ENCODE results near the gene XRN1. TPM values are rescaled to one million over a fixed set of nuclear protein-coding genes. Genes with fewer than 3 reads are reported as not detected.

The XRN1 gene, protein sequence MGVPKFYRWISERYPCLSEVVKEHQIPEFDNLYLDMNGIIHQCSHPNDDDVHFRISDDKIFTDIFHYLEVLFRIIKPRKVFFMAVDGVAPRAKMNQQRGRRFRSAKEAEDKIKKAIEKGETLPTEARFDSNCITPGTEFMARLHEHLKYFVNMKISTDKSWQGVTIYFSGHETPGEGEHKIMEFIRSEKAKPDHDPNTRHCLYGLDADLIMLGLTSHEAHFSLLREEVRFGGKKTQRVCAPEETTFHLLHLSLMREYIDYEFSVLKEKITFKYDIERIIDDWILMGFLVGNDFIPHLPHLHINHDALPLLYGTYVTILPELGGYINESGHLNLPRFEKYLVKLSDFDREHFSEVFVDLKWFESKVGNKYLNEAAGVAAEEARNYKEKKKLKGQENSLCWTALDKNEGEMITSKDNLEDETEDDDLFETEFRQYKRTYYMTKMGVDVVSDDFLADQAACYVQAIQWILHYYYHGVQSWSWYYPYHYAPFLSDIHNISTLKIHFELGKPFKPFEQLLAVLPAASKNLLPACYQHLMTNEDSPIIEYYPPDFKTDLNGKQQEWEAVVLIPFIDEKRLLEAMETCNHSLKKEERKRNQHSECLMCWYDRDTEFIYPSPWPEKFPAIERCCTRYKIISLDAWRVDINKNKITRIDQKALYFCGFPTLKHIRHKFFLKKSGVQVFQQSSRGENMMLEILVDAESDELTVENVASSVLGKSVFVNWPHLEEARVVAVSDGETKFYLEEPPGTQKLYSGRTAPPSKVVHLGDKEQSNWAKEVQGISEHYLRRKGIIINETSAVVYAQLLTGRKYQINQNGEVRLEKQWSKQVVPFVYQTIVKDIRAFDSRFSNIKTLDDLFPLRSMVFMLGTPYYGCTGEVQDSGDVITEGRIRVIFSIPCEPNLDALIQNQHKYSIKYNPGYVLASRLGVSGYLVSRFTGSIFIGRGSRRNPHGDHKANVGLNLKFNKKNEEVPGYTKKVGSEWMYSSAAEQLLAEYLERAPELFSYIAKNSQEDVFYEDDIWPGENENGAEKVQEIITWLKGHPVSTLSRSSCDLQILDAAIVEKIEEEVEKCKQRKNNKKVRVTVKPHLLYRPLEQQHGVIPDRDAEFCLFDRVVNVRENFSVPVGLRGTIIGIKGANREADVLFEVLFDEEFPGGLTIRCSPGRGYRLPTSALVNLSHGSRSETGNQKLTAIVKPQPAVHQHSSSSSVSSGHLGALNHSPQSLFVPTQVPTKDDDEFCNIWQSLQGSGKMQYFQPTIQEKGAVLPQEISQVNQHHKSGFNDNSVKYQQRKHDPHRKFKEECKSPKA (N-terminal part only)
- total RNA-seq (2021; fragmentation: NEBNext Ultra II Directional; extraction: Animal tissue kit (Norgen Biotek cat#: 25700)) (12.3 and 17.2 TPM in 2 replicates), polyA plus RNA-seq (2011; rRNA removed) (1.7 and 1.9 TPM in 2 replicates), polyA minus RNA-seq (2011; rRNA and poly(A)+ RNA removed) (13.8 and 22.0 TPM in 2 replicates)
- polyA plus RNA-seq (2011; cell fraction: cytosol; rRNA removed), result 2.2 TPM
- 4.2 TPM for polyA plus RNA-seq (2011; cell fraction: nucleus; rRNA removed)
- 2.1 to 5.5 TPM (median 3.5 TPM) in 4 replicates for polyA plus RNA-seq (2012, experiment 1 of 2)
- 0.34 TPM for polyA plus RNA-seq (2012, experiment 2 of 2)
- 4.9 TPM for polyA plus RNA-seq (2013, experiment 1 of 2)
- 4.8 TPM for polyA plus RNA-seq (2013, experiment 2 of 2)
- polyA minus RNA-seq (2011; cell fraction: cytosol; rRNA and poly(A)+ RNA removed), result 16.6 TPM
- 53.1 TPM for polyA minus RNA-seq (2011; cell fraction: nucleus; rRNA and poly(A)+ RNA removed)
- long read RNA-seq, experiment 1, partial matches to known transcripts, result 0 of 1 reads
- long read RNA-seq, experiment 1, other reads (novel, unspliced or antisense), result 1 of 1 reads
- long read RNA-seq, experiment 2, partial matches to known transcripts, result 3 of 4 reads
- long read RNA-seq, experiment 2, other reads (novel, unspliced or antisense), result 1 of 4 reads

DNA sequence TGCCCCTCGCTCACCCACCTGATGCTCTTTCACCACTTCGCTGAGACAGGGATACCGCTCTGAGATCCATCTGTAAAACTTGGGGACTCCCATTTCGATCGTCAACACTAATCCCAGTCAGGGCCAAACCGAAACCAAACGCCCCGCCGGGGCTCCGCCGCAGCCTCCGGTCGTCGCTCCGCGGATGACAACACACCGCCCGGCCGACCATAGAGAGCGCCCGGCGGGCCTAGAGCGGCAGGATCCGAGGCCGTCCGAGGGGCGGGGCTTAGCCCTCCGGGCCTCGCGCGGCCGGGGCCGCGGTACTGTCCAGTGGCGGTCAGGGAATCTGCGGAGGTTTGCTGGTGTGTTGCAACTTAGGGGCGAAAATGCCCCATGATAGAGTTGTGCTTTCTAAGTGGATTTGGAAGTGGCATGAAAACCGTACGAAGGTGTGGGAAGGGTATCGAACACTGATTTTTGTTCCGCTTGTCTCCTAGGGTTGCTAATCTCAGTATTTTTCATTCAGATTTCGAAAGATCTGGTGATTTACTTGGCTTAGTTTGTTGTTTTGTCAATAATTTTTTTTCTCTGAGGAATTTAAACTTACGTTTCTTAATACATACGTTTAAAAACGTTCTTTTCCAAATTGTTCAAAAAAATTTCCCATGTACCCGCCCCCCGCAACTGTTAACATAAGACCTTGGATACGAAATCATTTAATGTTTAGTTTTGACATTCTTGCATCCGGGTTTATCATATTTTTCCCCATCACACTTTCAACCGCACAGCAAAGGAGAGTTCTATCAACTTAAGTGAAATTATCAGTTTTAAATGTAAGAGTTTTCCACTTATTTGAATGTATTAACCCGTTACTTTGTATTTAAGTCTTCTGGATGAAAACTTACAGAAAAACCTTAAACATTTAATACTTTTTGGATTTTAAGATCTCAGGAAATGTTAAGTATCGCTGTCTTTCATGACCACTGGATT, at the start of gene XRN1:
TSS of gene XRN1 (minus strand) at position 186 of the 972 bp plus-strand sequence. CDS start at position 93, 93 bp downstream.
- peak within 1 kb of the TSS; percentile 88 for H3K27ac ChIP-seq (ENCODE audit: low read depth, low read length)
- no peak within 1 kb of the TSS for H3K23ac ChIP-seq (ENCODE audit: insufficient read length)
- peak within 1 kb of the TSS; percentile 97 to 100 (median 98) for H3K4me3 ChIP-seq (ENCODE audit: extremely low read depth in 1 of 4, insufficient read depth in 2 of 4, low read depth in 3 of 4, low read length in 4 of 4)
- H2BK120ac ChIP-seq (replicated peaks; ENCODE audit: low read depth, low read length), result no peak within 1 kb of the TSS
- ChIA-PET CTCF (ENCODE audit: partially characterized antibody) (no interaction called here), POLR2A (ENCODE audit: partially characterized antibody) (interaction anchor here (1.1 to 1.8 kb wide), 2 partner anchors 29 to 130 kb away, joined by 3 to 5 read pairs; partner anchors contain the start of gene ATR)
- H3K23me2 ChIP-seq (ENCODE audit: low read depth, low read length), result peaks cover 2% of the 10 kb centered on the region
- peak within 1 kb of the TSS; percentile 8 for H3K56ac ChIP-seq (replicated peaks; ENCODE audit: insufficient read length, low read depth, low read length)
- peaks cover 0 to 45% of the 10 kb centered on the region in 2 experiments; a peak in 2 of 4 replicates for H3K79me2 ChIP-seq (ENCODE audit: control insufficient read depth in 1 of 2, insufficient read depth in 2 of 2, low read length in 2 of 2)
- no peak for FAIRE-seq
- no peaks in the 10 kb centered on the region for H3K4me1 ChIP-seq (replicated peaks in 1 of 4; ENCODE audit: control insufficient read depth in 3 of 4, insufficient read depth in 4 of 4, low read length in 3 of 4)
- no peak within 1 kb of the TSS for H2BK20ac ChIP-seq (ENCODE audit: low read length)
- no peaks in the 10 kb centered on the region for H4K20me1 ChIP-seq (replicated peaks in 1 of 2; ENCODE audit: control insufficient read depth in 1 of 2, insufficient read depth in 2 of 2, low read length in 2 of 2)
- H2AFZ ChIP-seq (ENCODE audit: low read length), result peak within 1 kb of the TSS; percentile 100
- H4K5ac ChIP-seq (ENCODE audit: insufficient read length, low read depth, low read length), result peak within 1 kb of the TSS; percentile 73
- peak within 1 kb of the TSS; percentile 99 for H4K8ac ChIP-seq (ENCODE audit: extremely low read depth, insufficient read depth, low read length)
- no peak within 1 kb of the TSS for H2AK5ac ChIP-seq (ENCODE audit: low read depth, low read length)
- peak within 1 kb of the TSS; percentile 93 for H2BK5ac ChIP-seq (ENCODE audit: low read depth, low read length)
- H3K9me3 ChIP-seq (ENCODE audit: insufficient read depth in 2 of 2, low read depth in 1 of 2, low read length in 1 of 2), result 0 out of 4 replicates have a peak, but pooled peaks cover 0 to 2% of the 10 kb centered on the region in 2 experiments
- peak; percentile 51 to 99 for DNase-seq (ENCODE audit: low read depth in 1 of 2, low spot score in 2 of 2)
- H3K4me2 ChIP-seq (ENCODE audit: insufficient read depth in 1 of 2, low read depth in 2 of 2, low read length in 2 of 2), result peak within 1 kb of the TSS; percentile 65 to 81
- H2BK12ac ChIP-seq (ENCODE audit: low read depth, low read length), result 0 out of 2 replicates have a peak within 1 kb of the TSS, but pooled peaks have one; percentile 50
- H3K27me3 ChIP-seq (replicated peaks in 1 of 4; ENCODE audit: control insufficient read depth in 3 of 4, extremely low read depth in 1 of 4, insufficient read depth in 3 of 4, low read length in 3 of 4), result no peaks in the 10 kb centered on the region
- H3K36me3 ChIP-seq (ENCODE audit: control insufficient read depth in 2 of 4, insufficient read depth in 4 of 4, low read length in 3 of 4), result no peaks in the 10 kb centered on the region
- H3K9ac ChIP-seq (replicated peaks in 1 of 4; ENCODE audit: extremely low read depth in 1 of 4, low read depth in 3 of 4, low read length in 3 of 4), result peak within 1 kb of the TSS; percentile 85 to 99 (median 89)
- no peak within 1 kb of the TSS for H4K91ac ChIP-seq (replicated peaks; ENCODE audit: insufficient read length, low read length)
- peak within 1 kb of the TSS; percentile 89; the same call in 1 of the 2 replicates for H3K18ac ChIP-seq (ENCODE audit: extremely low read depth, low read length)
- H3K79me1 ChIP-seq (ENCODE audit: low read depth, low read length), result peaks cover 2% of the 10 kb centered on the region; the same call in 1 of the 2 replicates
- H3K14ac ChIP-seq (ENCODE audit: insufficient read length), result peak within 1 kb of the TSS; percentile 80
- H2BK15ac ChIP-seq (ENCODE audit: low read length), result no peak within 1 kb of the TSS
- no peak within 1 kb of the TSS for H3K4ac ChIP-seq (replicated peaks; ENCODE audit: insufficient read length, low read depth, low read length)
- WGBS, 2 experiments (ENCODE audit: extremely low coverage in 1 of 2, insufficient coverage in 1 of 2, insufficient read length in 1 of 2, insufficient replicate concordance in 2 of 2, low coverage in 1 of 2, low lambda C conversion rate in 2 of 2, missing lambda C conversion rate in 1 of 2), result 11% methylated on average over 43 of the region's 52 CpGs; no CpG with 5 or more reads in 1 of the 2 experiments
- TF ChIP-seq SIRT6 (IDR thresholded peaks at IDR 0.05; ENCODE audit: low read length), result no peak
- no peak for TF ChIP-seq POU5F1 (IDR thresholded peaks at IDR 0.05; ENCODE audit: low read depth, low read length)
